ENCODE measurements around the gene SYT17. TPM values are rescaled to one million over a fixed set of nuclear protein-coding genes. Genes with fewer than 3 reads are reported as not detected.

SYT17 gene
- total and polyA plus RNA-seq, 11 donors: 0.23 to 5.2 (median 0.66) TPM

DNA sequence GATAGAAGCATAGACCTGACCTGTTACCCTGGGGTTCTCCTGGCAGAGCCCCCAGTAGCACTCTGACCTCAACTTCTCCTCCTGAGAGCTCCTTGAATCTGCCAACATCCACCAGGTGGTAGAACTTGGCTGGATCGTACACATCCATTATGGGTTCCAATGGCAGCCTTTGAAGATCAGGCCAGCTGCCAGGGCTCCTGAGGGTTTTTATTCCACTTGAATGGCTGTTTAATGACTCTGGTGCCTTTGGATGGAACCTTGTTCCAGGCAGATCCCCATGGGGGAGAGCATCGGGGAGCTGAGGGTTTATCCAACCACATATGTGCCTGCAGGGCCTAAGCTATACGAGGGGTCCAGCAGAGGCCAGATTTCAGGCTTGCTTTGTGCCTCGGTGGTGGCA, 70.4 kb downstream of the SYT17 start:
- no peak overlapping the region for H3K4me3 ChIP-seq
- H3K4me1 ChIP-seq: no peaks in the 10 kb centered on the region
- H3K9me3 ChIP-seq: peaks cover 0 to 23% (median 12%) of the 10 kb centered on the region in 12 donors
- no peaks in the 10 kb centered on the region for H3K27me3 ChIP-seq
- H3K36me3 ChIP-seq: no peaks in the 10 kb centered on the region
- intact Hi-C loops (cut with DNase I): no loop called here
- WGBS, 4 donors: 83 to 93% (median 86%) methylated on average over 3 to 4 of the region's 4 CpGs
- ATAC-seq (no peak), DNase-seq (no peak)
- no peak overlapping the region for H3K27ac ChIP-seq
- TF ChIP-seq, protein P1, sequence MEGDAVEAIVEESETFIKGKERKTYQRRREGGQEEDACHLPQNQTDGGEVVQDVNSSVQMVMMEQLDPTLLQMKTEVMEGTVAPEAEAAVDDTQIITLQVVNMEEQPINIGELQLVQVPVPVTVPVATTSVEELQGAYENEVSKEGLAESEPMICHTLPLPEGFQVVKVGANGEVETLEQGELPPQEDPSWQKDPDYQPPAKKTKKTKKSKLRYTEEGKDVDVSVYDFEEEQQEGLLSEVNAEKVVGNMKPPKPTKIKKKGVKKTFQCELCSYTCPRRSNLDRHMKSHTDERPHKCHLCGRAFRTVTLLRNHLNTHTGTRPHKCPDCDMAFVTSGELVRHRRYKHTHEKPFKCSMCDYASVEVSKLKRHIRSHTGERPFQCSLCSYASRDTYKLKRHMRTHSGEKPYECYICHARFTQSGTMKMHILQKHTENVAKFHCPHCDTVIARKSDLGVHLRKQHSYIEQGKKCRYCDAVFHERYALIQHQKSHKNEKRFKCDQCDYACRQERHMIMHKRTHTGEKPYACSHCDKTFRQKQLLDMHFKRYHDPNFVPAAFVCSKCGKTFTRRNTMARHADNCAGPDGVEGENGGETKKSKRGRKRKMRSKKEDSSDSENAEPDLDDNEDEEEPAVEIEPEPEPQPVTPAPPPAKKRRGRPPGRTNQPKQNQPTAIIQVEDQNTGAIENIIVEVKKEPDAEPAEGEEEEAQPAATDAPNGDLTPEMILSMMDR (IDR thresholded peaks at IDR 0.05): no peak

DNA sequence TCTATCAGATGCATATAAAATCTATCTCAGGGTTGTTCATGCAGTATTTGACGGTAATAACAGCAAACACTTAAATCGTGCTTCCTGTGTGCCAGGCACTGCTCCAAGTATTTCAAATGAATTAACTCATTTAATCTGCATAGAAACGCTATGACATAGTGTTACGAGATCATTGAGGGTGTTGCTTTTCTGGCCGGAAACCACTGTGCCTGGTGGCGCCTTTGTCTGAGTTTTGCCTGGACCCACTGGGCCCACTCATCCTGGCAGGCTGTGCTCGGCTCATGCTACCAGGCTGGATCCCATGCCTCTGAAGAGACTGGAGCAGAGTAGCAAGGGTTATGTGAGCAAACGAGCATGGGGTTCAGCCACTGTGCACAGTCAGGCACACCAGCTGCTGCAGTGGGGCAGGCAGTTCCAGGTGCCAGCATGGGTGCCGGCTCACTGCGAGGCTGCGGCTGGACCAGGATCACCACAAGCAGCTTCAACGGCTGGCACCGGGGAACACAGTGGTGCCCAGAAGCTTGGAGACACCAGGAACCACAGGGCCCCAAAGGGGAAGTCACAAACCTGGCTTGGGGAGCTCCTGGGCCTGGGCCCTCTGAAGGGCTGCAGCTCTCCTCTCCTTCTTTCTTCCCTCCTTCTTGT, 71.6 kb downstream of the SYT17 start:
- Histone ChIP-seq H3K27me3 (no peaks in the 10 kb centered on the region), H3K4me1 (no peaks in the 10 kb centered on the region), H3K27ac (no peak overlapping the region), H3K4me3 (no peak overlapping the region), H3K9me3 (peaks cover 0 to 20% (median 12%) of the 10 kb centered on the region in 12 donors), H3K36me3 (no peaks in the 10 kb centered on the region)
- DNase-seq (no peak), ATAC-seq (no peak)
- intact Hi-C loops (cut with DNase I): no loop called here
- 90 to 93% (median 91%) methylated on average over 13 of the region's 13 CpGs for WGBS, 4 donors
- TF ChIP-seq, protein P1 (IDR thresholded peaks at IDR 0.05): no peak
- no peak for TF ChIP-seq POLR2A (IDR thresholded peaks at IDR 0.05)

DNA sequence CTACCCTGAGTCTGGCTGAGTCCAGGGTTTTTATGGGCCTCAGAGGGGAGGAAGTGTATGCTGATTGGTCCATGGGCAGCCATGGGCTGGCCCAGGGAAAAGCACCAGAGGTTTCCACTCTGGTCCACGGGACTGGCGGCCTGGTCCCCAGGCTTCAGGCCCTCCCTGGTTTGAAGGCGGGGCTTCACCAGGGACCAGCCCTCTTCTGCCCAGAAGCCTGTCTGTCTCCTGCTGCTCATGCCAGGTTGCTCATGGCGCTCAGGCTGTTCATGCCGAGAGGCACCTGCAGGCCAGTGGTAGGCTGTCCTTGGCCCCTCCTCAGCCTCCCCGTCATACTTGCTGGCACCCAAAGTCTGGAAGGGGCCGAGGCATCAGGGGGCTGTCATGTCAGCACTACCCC, 72.5 kb downstream of the SYT17 start:
- ATAC-seq (no peak), DNase-seq (no peak)
- Histone ChIP-seq H3K27ac (no peak overlapping the region), H3K4me3 (no peak overlapping the region), H3K4me1 (no peaks in the 10 kb centered on the region), H3K27me3 (no peaks in the 10 kb centered on the region), H3K9me3 (peaks cover 0 to 12% (median 5%) of the 10 kb centered on the region in 12 donors), H3K36me3 (no peaks in the 10 kb centered on the region)
- TF ChIP-seq POLR2A (IDR thresholded peaks at IDR 0.05): no peak
- TF ChIP-seq, protein P1 (IDR thresholded peaks at IDR 0.05): no peak
- 85 to 96% (median 93%) methylated on average over 7 of the region's 7 CpGs for WGBS, 4 donors
- intact Hi-C loops (cut with DNase I): no loop called here

DNA sequence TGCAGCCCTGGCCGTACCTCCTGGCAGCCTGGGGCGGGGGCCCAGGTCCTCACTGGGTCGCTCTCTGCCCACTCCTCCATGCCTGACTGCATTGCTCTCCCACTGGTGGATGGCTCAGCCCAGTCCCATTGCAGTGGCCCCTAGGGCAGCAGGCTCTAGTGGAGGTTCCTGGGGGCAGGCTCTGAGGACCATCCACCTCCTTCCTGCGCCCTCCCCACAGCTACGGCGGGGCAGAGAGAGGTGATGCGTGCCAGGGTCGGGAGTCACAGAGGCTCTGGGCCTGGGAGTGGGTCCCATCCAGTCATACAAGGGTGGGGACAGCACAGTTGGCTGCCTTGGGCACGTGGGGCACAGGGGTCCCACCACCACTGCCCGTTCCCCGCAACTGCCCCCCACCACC, 73.5 kb downstream of the SYT17 start:
- peaks cover 0 to 7% (median 0%) of the 10 kb centered on the region in 12 donors for H3K9me3 ChIP-seq
- intact Hi-C loops (cut with DNase I): no loop called here
- H3K27me3 ChIP-seq: no peaks in the 10 kb centered on the region
- no peak for TF ChIP-seq POLR2A (IDR thresholded peaks at IDR 0.05)
- TF ChIP-seq, protein P1 (IDR thresholded peaks at IDR 0.05): no peak
- H3K4me1 ChIP-seq: no peaks in the 10 kb centered on the region
- H3K27ac ChIP-seq: no peak overlapping the region
- DNase-seq (no peak), ATAC-seq (no peak)
- no peaks in the 10 kb centered on the region for H3K36me3 ChIP-seq
- H3K4me3 ChIP-seq: no peak overlapping the region
- WGBS, 4 donors: 91 to 100% (median 93%) methylated on average over 4 to 11 of the region's 11 CpGs
